HepG2 (cell line): ENCODE measurements around the gene NFE2L2.

ENCODE experiments used
- EHMT2 ChIP-seq: fragments of 200-600 bp; sonication (generic); IDR thresholded peaks from 2 replicates; pipeline ENCODE4 v1.7.0; 2017; ENCODE audit warnings: antibody characterized with exemption, low read depth, low read length, borderline replicate concordance
- GATAD2A ChIP-seq: IDR thresholded peaks from 2 replicates; pipeline ENCODE4 v1.6.1; 2016
- MTERF4 ChIP-seq: sonication (generic); formaldehyde crosslinking; IDR thresholded peaks from 2 replicates; pipeline ENCODE4 v1.8.0; 2023; ENCODE audit warnings: mild to moderate bottlenecking, missing genetic modification reagents
- SRSF4 ChIP-seq: fragments of 200-400 bp; formaldehyde crosslinking; IDR thresholded peaks from one replicate; pipeline ENCODE4 v1.6.1; 2018; ENCODE audit warnings: mild to moderate bottlenecking, low read depth, low read length, moderate library complexity; ENCODE audit not compliant: poor library complexity, severe bottlenecking
- ZNF230 ChIP-seq: sonication (generic); formaldehyde crosslinking; IDR thresholded peaks from 2 replicates; pipeline ENCODE4 v1.4.0; 2020; ENCODE audit warnings: mild to moderate bottlenecking, missing genetic modification reagents
- ZNF775 ChIP-seq: sonication (generic); formaldehyde crosslinking; IDR thresholded peaks from 2 replicates; pipeline ENCODE4 v1.4.0; 2020; ENCODE audit warnings: missing genetic modification reagents, mild to moderate bottlenecking, moderate library complexity, borderline replicate concordance

GRCh38 chr2:177313162-177313781 lies 48.7 kb upstream of the NFE2L2 start:
- TF ChIP-seq MTERF4 (CRISPR knock-in tag) (no peak), SRSF4 (no peak), ZNF230 (CRISPR knock-in tag) (no peak), GATAD2A (CRISPR knock-in tag) (no peak), EHMT2 (no peak), ZNF775 (CRISPR knock-in tag) (no peak)
